ENCODE data around the gene FHOD3.
A peak's percentile ranks its signal among the peaks of the same experiment; 100 is the strongest.

FHOD3 gene

GRCh38 chr18:36828630-36829361 is 531.3 kb downstream of the FHOD3 start, which contains the start of the genes KIAA1328 and TPGS2:
Gene KIAA1328, plus strand, starts transcription at chr18:36829127. Its CDS starts 12 bp downstream, at chr18:36829139.
Gene TPGS2, minus strand, starts transcription at chr18:36829002. Its CDS starts 235 bp downstream, at chr18:36828767.
- H3K9me3 ChIP-seq (ENCODE audit: control insufficient read depth, insufficient read depth, low read depth, low read length): no peaks in the 10 kb centered on the region
- ChIA-PET CTCF (interaction anchor here (0.6 to 1.5 kb wide), 12 partner anchors 11 to 688 kb away, joined by 3 to 6 read pairs (median 4); no protein-coding TSS in a partner anchor), POLR2A (interaction anchor here (1.0 to 1.5 kb wide), 4 partner anchors 11 to 71 kb away, joined by 3 to 7 read pairs (median 4); no protein-coding TSS in a partner anchor)
- peak within 1 kb of the TSS; percentile 60; the same call in 1 of the 2 replicates for H3K27ac ChIP-seq (ENCODE audit: extremely low read depth, low read depth, low read length)
- H3K4me3 ChIP-seq (ENCODE audit: low read depth, low read length): peak within 1 kb of the TSS; percentile 97
- no peaks in the 10 kb centered on the region for H3K4me1 ChIP-seq (ENCODE audit: control insufficient read depth, insufficient read depth, low read length)
- H3K36me3 ChIP-seq (ENCODE audit: control insufficient read depth in 2 of 2, insufficient read depth in 1 of 2, low read length in 2 of 2): peaks cover 0 to 15% of the 10 kb centered on the region in 2 experiments; a peak in 2 of 3 replicates
- TF ChIP-seq ZNF121 (tag by site-specific recombination; IDR thresholded peaks at IDR 0.05): peak; percentile 81; the same call in 1 of the 2 replicates
- no peak for TF ChIP-seq MYNN (tag by site-specific recombination; IDR thresholded peaks at IDR 0.05; ENCODE audit: borderline replicate concordance)
- TF ChIP-seq, protein P1, sequence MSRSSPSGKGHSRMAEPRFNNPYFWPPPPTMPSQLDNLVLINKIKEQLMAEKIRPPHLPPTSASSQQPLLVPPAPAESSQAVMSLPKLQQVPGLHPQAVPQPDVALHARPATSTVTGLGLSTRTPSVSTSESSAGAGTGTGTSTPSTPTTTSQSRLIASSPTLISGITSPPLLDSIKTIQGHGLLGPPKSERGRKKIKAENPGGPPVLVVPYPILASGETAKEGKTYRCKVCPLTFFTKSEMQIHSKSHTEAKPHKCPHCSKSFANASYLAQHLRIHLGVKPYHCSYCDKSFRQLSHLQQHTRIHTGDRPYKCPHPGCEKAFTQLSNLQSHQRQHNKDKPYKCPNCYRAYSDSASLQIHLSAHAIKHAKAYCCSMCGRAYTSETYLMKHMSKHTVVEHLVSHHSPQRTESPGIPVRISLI (tag by site-specific recombination; IDR thresholded peaks at IDR 0.05): no peak
- no peak for TF ChIP-seq ZNF146 (tag by site-specific recombination; IDR thresholded peaks at IDR 0.05)
- no peak for TF ChIP-seq ZBTB49 (tag by site-specific recombination; IDR thresholded peaks at IDR 0.05; ENCODE audit: low read depth)
- TF ChIP-seq ZNF248 (tag by site-specific recombination; IDR thresholded peaks at IDR 0.05): no peak
- no peak for TF ChIP-seq ZNF221 (tag by site-specific recombination; IDR thresholded peaks at IDR 0.05; ENCODE audit: borderline replicate concordance)
- no peak for TF ChIP-seq ZNF639 (tag by site-specific recombination; IDR thresholded peaks at IDR 0.05)
- TF ChIP-seq ZNF623 (tag by site-specific recombination; IDR thresholded peaks at IDR 0.05): no peak
- TF ChIP-seq ZNF18 (tag by site-specific recombination; IDR thresholded peaks at IDR 0.05): no peak
- TF ChIP-seq, protein P2, sequence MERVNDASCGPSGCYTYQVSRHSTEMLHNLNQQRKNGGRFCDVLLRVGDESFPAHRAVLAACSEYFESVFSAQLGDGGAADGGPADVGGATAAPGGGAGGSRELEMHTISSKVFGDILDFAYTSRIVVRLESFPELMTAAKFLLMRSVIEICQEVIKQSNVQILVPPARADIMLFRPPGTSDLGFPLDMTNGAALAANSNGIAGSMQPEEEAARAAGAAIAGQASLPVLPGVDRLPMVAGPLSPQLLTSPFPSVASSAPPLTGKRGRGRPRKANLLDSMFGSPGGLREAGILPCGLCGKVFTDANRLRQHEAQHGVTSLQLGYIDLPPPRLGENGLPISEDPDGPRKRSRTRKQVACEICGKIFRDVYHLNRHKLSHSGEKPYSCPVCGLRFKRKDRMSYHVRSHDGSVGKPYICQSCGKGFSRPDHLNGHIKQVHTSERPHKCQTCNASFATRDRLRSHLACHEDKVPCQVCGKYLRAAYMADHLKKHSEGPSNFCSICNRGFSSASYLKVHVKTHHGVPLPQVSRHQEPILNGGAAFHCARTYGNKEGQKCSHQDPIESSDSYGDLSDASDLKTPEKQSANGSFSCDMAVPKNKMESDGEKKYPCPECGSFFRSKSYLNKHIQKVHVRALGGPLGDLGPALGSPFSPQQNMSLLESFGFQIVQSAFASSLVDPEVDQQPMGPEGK (tag by site-specific recombination; IDR thresholded peaks at IDR 0.05): peak; percentile 88
- TF ChIP-seq ZBTB17 (tag by site-specific recombination; IDR thresholded peaks at IDR 0.05): peak; percentile 45; the same call in 1 of the 2 replicates
- TF ChIP-seq ZNF707 (tag by site-specific recombination; IDR thresholded peaks at IDR 0.05): no peak
- TF ChIP-seq, protein P3, sequence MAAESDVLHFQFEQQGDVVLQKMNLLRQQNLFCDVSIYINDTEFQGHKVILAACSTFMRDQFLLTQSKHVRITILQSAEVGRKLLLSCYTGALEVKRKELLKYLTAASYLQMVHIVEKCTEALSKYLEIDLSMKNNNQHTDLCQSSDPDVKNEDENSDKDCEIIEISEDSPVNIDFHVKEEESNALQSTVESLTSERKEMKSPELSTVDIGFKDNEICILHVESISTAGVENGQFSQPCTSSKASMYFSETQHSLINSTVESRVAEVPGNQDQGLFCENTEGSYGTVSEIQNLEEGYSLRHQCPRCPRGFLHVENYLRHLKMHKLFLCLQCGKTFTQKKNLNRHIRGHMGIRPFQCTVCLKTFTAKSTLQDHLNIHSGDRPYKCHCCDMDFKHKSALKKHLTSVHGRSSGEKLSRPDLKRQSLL (tag by site-specific recombination; IDR thresholded peaks at IDR 0.05): peak; percentile 89
- no peak for TF ChIP-seq ZNF157 (tag by site-specific recombination; IDR thresholded peaks at IDR 0.05)
- peak; percentile 96 for TF ChIP-seq ZBTB8A (tag by site-specific recombination; IDR thresholded peaks at IDR 0.05)
- peak; percentile 39; the same call in 1 of the 2 replicates for TF ChIP-seq IKZF3 (tag by site-specific recombination; IDR thresholded peaks at IDR 0.05)
- no peak for TF ChIP-seq ZNF449 (tag by site-specific recombination; IDR thresholded peaks at IDR 0.05)
- no peak for TF ChIP-seq ZNF664 (tag by site-specific recombination; IDR thresholded peaks at IDR 0.05)
- TF ChIP-seq ZFP69B (tag by site-specific recombination; IDR thresholded peaks at IDR 0.05): no peak
- TF ChIP-seq ZNF501 (tag by site-specific recombination; IDR thresholded peaks at IDR 0.05): peak; percentile 85
- TF ChIP-seq ZNF223 (tag by site-specific recombination; IDR thresholded peaks at IDR 0.05): no peak
- TF ChIP-seq ZNF404 (tag by site-specific recombination; IDR thresholded peaks at IDR 0.05): no peak
- no peak for TF ChIP-seq ZNF169 (tag by site-specific recombination; IDR thresholded peaks at IDR 0.05)
- TF ChIP-seq ZNF529 (tag by site-specific recombination; IDR thresholded peaks at IDR 0.05; ENCODE audit: insufficient replicate concordance): no peak
- no peak for TF ChIP-seq ZNF530 (tag by site-specific recombination; IDR thresholded peaks at IDR 0.05; ENCODE audit: low read depth)
- TF ChIP-seq ZNF747 (tag by site-specific recombination; IDR thresholded peaks at IDR 0.05): no peak
